Progenitor cell of endocrine pancreas (in vitro differentiated cells): ENCODE measurements around the gene OR13J1. TPM values are rescaled to one million over a fixed set of nuclear protein-coding genes. Genes with fewer than 3 reads are reported as not detected.

ENCODE experiments used
- DNase-seq: peaks from one replicate; pipeline ENCODE4 v3.0.0; 2021; ENCODE audit warnings: low spot score; ENCODE audit not compliant: unreplicated experiment
- H3K27ac Mint-ChIP-seq: 2 replicates; pipeline ENCODE4 v1.8.0; 2021; ENCODE audit warnings: mild to moderate bottlenecking, moderate library complexity, mixed read lengths
- H3K27me3 Mint-ChIP-seq: 2 replicates; pipeline ENCODE4 v1.8.0; 2021; ENCODE audit warnings: mixed read lengths
- H3K36me3 Mint-ChIP-seq: 2 replicates; pipeline ENCODE4 v1.8.0; 2022; ENCODE audit warnings: mixed read lengths; ENCODE audit not compliant: insufficient read depth
- H3K4me1 Mint-ChIP-seq: 2 replicates; pipeline ENCODE4 v1.8.0; 2021; ENCODE audit warnings: low read depth, mixed read lengths
- H3K4me3 Mint-ChIP-seq: 2 replicates; pipeline ENCODE4 v1.8.0; 2021; ENCODE audit warnings: low read depth, mild to moderate bottlenecking, moderate library complexity, mixed read lengths
- H3K9me3 Mint-ChIP-seq: 2 replicates; pipeline ENCODE4 v1.8.0; 2021; ENCODE audit warnings: low read depth, mixed read lengths
- total RNA-seq: library from RNA; stranded (reverse); gene quantifications from 2 replicates; pipeline ENCODE4 v1.2.1, GENCODE V29; 2021
- TF ChIP-seq, protein P1 (sequence below): fragments of 200-600 bp; sonication (generic); IDR thresholded peaks from one replicate; pipeline ENCODE4 v1.5.0; 2021; ENCODE audit warnings: antibody characterized with exemption, mild to moderate bottlenecking; ENCODE audit not compliant: unreplicated experiment

The OR13J1 gene
- total RNA-seq, 1 donor from 2014 or later: not detected

DNA sequence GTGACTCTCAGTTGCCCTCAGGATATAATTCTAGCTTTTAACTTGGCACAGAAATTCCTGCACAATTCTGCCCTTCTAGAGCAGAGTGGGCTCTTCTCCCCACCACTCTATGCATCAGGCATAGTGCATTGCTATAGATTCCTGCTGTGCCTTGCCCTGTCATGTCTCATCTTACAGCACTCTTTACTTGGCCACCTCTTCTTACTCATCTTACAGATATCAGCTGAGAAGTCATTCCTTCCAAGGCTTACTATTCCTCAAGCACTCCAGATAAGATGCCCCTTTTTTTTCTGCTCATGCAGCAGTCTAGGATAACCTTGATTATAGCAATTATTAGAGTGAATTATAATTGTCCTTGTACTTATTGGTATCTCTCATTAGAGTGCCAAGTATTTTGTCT lies 47.3 kb downstream of the OR13J1 start:
- Mint-ChIP-seq H3K27me3 (peaks cover 6% of the 10 kb centered on the region), H3K4me1 (no peaks in the 10 kb centered on the region), H3K4me3 (no peak overlapping the region), H3K9me3 (no peaks in the 10 kb centered on the region), H3K27ac (no peak overlapping the region), H3K36me3 (no peaks in the 10 kb centered on the region)
- DNase-seq: no peak
- TF ChIP-seq, protein P1, sequence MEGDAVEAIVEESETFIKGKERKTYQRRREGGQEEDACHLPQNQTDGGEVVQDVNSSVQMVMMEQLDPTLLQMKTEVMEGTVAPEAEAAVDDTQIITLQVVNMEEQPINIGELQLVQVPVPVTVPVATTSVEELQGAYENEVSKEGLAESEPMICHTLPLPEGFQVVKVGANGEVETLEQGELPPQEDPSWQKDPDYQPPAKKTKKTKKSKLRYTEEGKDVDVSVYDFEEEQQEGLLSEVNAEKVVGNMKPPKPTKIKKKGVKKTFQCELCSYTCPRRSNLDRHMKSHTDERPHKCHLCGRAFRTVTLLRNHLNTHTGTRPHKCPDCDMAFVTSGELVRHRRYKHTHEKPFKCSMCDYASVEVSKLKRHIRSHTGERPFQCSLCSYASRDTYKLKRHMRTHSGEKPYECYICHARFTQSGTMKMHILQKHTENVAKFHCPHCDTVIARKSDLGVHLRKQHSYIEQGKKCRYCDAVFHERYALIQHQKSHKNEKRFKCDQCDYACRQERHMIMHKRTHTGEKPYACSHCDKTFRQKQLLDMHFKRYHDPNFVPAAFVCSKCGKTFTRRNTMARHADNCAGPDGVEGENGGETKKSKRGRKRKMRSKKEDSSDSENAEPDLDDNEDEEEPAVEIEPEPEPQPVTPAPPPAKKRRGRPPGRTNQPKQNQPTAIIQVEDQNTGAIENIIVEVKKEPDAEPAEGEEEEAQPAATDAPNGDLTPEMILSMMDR: no peak

DNA sequence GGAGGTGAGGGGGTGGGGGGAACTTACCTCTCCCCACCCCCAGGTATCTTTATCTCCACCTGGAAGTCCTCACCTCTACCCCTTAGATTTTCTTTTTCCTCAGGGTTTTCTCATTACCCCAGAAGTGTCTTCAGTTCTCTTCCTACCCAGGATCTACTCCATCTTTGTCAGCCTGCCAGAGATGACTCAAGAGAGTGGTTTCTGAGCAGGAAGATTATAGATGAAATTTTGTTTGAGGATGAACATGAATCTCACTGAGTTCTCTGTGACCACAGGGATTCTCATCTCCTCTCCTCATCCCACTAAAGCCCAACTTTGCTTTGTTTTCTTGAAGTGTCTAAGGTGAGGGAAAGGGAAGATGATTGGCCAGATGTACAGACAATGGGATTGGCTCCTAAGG lies 50.1 kb downstream of the OR13J1 start:
- Mint-ChIP-seq H3K36me3 (no peaks in the 10 kb centered on the region), H3K9me3 (peaks cover 3% of the 10 kb centered on the region), H3K4me1 (peaks cover 3% of the 10 kb centered on the region), H3K27me3 (peaks cover 3% of the 10 kb centered on the region), H3K27ac (no peak overlapping the region), H3K4me3 (no peak overlapping the region)
- DNase-seq: no peak
- TF ChIP-seq, protein P1: no peak

Other genes with a start within 250 kb of the OR13J1 start
- gene SIT1, start 219.5 kb downstream of the OR13J1 start, total RNA-seq: not detected in 2 replicates
- 15,251 and 16,487 TPM in 2 replicates for gene RMRP, start 212.4 kb downstream of the OR13J1 start, total RNA-seq
- 17.2 and 18.8 TPM in 2 replicates for gene CCDC107, start 212.1 kb downstream of the OR13J1 start, total RNA-seq
- gene ARHGEF39, start 205.2 kb downstream of the OR13J1 start, total RNA-seq: 9.1 and 10.4 TPM in 2 replicates
- 0.31 and 0.49 TPM in 2 replicates for gene CA9, start 196.5 kb downstream of the OR13J1 start, total RNA-seq
- 24.3 and 32.4 TPM in 2 replicates for gene TPM2, start 180.5 kb downstream of the OR13J1 start, total RNA-seq
- 136 and 141 TPM in 2 replicates for gene TLN1, start 138.2 kb downstream of the OR13J1 start, total RNA-seq
- gene CREB3, start 137.7 kb downstream of the OR13J1 start, total RNA-seq: 31.5 and 33.2 TPM in 2 replicates
- 130 and 138 TPM in 2 replicates for gene GBA2, start 121.2 kb downstream of the OR13J1 start, total RNA-seq
- gene RGP1, start 121.1 kb downstream of the OR13J1 start, total RNA-seq: 37.8 and 40.0 TPM in 2 replicates
- not detected in 2 replicates for gene MSMP, start 116.1 kb downstream of the OR13J1 start, total RNA-seq
- gene NPR2, start 78.8 kb downstream of the OR13J1 start, total RNA-seq: 17.0 and 23.4 TPM in 2 replicates
- gene SPAG8, start 58.1 kb downstream of the OR13J1 start, total RNA-seq: 2.9 and 3.2 TPM in 2 replicates
- gene HINT2, start 55.4 kb downstream of the OR13J1 start, total RNA-seq: 37.7 and 41.5 TPM in 2 replicates
- not detected in 2 replicates for gene FAM221B, start 41.7 kb downstream of the OR13J1 start, total RNA-seq
- gene TMEM8B, start 41.2 kb downstream of the OR13J1 start, total RNA-seq: 24.1 and 25.4 TPM in 2 replicates
- not detected in 2 replicates for gene HRCT1, start 35.8 kb upstream of the OR13J1 start, total RNA-seq
- gene SPAAR, start 39.1 kb upstream of the OR13J1 start, total RNA-seq: not detected in 2 replicates
- not detected in 2 replicates for gene OR2S2, start 87.8 kb upstream of the OR13J1 start, total RNA-seq
- 6.9 and 7.1 TPM in 2 replicates for gene RECK, start 166.5 kb upstream of the OR13J1 start, total RNA-seq